ENCODE measurements around the gene KCNH8. TPM values are rescaled to one million over a fixed set of nuclear protein-coding genes. Genes with fewer than 3 reads are reported as not detected.

Gene KCNH8
- total RNA-seq, 1 experiment from 2014 or later = 0.12 TPM

DNA sequence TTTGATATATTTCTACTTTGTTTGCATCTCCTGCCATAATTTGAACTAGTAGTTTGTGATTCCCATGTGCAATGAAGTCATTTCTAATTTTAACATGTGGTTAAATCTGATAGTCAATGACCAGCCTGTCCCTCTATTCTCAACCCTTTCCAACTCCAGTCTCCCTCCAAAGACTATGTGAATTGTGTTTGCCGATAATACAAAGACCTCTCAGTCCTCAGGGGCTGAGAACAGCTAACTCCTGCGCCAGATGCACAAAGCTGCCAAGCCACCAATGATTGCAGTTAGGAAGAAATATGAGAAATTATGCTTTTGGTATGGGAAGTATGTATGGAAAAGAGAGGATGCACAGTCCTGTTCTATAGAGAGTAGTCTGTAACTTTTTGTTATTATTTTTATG, 54.0 kb downstream of the KCNH8 start:
- no peak for DNase-seq (ENCODE audit: low read depth, low spot score)
- no peaks in the 10 kb centered on the region; the same call in 1 of the 2 replicates for H4K20me1 ChIP-seq (ENCODE audit: insufficient read depth)
- RAD21 ChIA-PET (ENCODE audit: low non-redundant PET in 1 of 2, low total read pairs in 2 of 2, uncharacterized antibody in 2 of 2, unreplicated experiment in 2 of 2) = no interaction called here
- POLR2A ChIA-PET = no interaction called here
- intact Hi-C loops (cut with micrococcal nuclease) = no loop called here
- no peaks in the 10 kb centered on the region for H3K36me3 ChIP-seq (ENCODE audit: control insufficient read depth in 1 of 2, insufficient read depth in 2 of 2, low read length in 2 of 2)
- H3K79me2 ChIP-seq (ENCODE audit: insufficient read depth, low read length) = no peaks in the 10 kb centered on the region
- H3K27me3 ChIP-seq (ENCODE audit: insufficient read depth, low read length) = no peaks in the 10 kb centered on the region
- CTCF ChIA-PET = no interaction called here
- H2AFZ ChIP-seq (ENCODE audit: low read depth, low read length, poor library complexity, severe bottlenecking) = no peak overlapping the region
- BruUV-seq (replicated peaks) = no TSS peak
- H3K4me1 ChIP-seq (ENCODE audit: control insufficient read depth in 1 of 2, insufficient read depth in 2 of 2, low read length in 2 of 2) = no peaks in the 10 kb centered on the region
- peaks cover 0 to 6% of the 10 kb centered on the region in 2 experiments; a peak in 1 of 4 replicates for H3K9me3 ChIP-seq (ENCODE audit: control insufficient read depth in 1 of 2, insufficient read depth in 1 of 2, low read depth in 1 of 2, low read length in 2 of 2)
- no peak overlapping the region for H3K4me3 ChIP-seq (replicated peaks in 1 of 2; ENCODE audit: low read depth in 1 of 2, low read length in 2 of 2)
- TF ChIP-seq, protein P1, sequence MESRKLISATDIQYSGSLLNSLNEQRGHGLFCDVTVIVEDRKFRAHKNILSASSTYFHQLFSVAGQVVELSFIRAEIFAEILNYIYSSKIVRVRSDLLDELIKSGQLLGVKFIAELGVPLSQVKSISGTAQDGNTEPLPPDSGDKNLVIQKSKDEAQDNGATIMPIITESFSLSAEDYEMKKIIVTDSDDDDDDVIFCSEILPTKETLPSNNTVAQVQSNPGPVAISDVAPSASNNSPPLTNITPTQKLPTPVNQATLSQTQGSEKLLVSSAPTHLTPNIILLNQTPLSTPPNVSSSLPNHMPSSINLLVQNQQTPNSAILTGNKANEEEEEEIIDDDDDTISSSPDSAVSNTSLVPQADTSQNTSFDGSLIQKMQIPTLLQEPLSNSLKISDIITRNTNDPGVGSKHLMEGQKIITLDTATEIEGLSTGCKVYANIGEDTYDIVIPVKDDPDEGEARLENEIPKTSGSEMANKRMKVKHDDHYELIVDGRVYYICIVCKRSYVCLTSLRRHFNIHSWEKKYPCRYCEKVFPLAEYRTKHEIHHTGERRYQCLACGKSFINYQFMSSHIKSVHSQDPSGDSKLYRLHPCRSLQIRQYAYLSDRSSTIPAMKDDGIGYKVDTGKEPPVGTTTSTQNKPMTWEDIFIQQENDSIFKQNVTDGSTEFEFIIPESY (IDR thresholded peaks at IDR 0.05; ENCODE audit: extremely low read depth, insufficient replicate concordance, low read length) = no peak
- TF ChIP-seq, protein P2, sequence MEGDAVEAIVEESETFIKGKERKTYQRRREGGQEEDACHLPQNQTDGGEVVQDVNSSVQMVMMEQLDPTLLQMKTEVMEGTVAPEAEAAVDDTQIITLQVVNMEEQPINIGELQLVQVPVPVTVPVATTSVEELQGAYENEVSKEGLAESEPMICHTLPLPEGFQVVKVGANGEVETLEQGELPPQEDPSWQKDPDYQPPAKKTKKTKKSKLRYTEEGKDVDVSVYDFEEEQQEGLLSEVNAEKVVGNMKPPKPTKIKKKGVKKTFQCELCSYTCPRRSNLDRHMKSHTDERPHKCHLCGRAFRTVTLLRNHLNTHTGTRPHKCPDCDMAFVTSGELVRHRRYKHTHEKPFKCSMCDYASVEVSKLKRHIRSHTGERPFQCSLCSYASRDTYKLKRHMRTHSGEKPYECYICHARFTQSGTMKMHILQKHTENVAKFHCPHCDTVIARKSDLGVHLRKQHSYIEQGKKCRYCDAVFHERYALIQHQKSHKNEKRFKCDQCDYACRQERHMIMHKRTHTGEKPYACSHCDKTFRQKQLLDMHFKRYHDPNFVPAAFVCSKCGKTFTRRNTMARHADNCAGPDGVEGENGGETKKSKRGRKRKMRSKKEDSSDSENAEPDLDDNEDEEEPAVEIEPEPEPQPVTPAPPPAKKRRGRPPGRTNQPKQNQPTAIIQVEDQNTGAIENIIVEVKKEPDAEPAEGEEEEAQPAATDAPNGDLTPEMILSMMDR (IDR thresholded peaks at IDR 0.05 in 2 of 3, conservative IDR thresholded peaks at IDR 0.05 in 1 of 3; ENCODE audit: borderline replicate concordance in 1 of 3, insufficient read depth in 1 of 3, low read depth in 2 of 3, low read length in 2 of 3) = no peak
- TF ChIP-seq, protein P3, sequence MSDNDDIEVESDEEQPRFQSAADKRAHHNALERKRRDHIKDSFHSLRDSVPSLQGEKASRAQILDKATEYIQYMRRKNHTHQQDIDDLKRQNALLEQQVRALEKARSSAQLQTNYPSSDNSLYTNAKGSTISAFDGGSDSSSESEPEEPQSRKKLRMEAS (IDR thresholded peaks at IDR 0.05) = no peak
- no peak for TF ChIP-seq ZFX (IDR thresholded peaks at IDR 0.05)
- no peak for TF ChIP-seq TCF7L2 (IDR thresholded peaks at IDR 0.05; ENCODE audit: borderline replicate concordance, extremely low read depth, insufficient read depth, insufficient read length)
- TF ChIP-seq CEBPB (IDR thresholded peaks at IDR 0.05; ENCODE audit: low read depth) = no peak
- no peak for TF ChIP-seq RAD21 (IDR thresholded peaks at IDR 0.05; ENCODE audit: low read depth)
- no peak for TF ChIP-seq SIN3A (IDR thresholded peaks at IDR 0.05; ENCODE audit: low read depth)
- TF ChIP-seq ZNF274 (IDR thresholded peaks at IDR 0.05; ENCODE audit: low read depth, low read length) = no peak
- no peak for TF ChIP-seq ELF1 (IDR thresholded peaks at IDR 0.05; ENCODE audit: borderline replicate concordance, low read depth)
- TF ChIP-seq POLR2A (IDR thresholded peaks at IDR 0.05; ENCODE audit: borderline replicate concordance, extremely low read depth, insufficient read depth, insufficient read length) = no peak
- TF ChIP-seq FOSL1 (IDR thresholded peaks at IDR 0.05; ENCODE audit: low read depth) = no peak
- no peak for TF ChIP-seq CBX3 (IDR thresholded peaks at IDR 0.05; ENCODE audit: low read depth)
- TF ChIP-seq SRF (IDR thresholded peaks at IDR 0.05; ENCODE audit: low read depth) = no peak
- H3K4me2 ChIP-seq (ENCODE audit: low read length) = no peak overlapping the region
- no peak overlapping the region for H3K9ac ChIP-seq (ENCODE audit: low read length)
- no peaks in the 10 kb centered on the region for H3K9me2 ChIP-seq (ENCODE audit: insufficient read depth)
- no peak for ATAC-seq
- H3K27ac ChIP-seq (ENCODE audit: low read depth, low read length) = no peak overlapping the region

All from HCT116 (cell line).